GM12878 (cell line): ENCODE data around the gene ZNF81. TPM values are rescaled to one million over a fixed set of nuclear protein-coding genes. Genes with fewer than 3 reads are reported as not detected.

Experiments used
- ATAC-seq: fragments of 200-7000 bp; cut with Tn5 transposase; 3 replicates; pipeline ENCODE4 v1.9.1; 2020; ENCODE audit warnings: mild to moderate bottlenecking, moderate library complexity
- BruUV-seq: library from RNA; stranded (reverse); fragments of 400-500 nt; replicated peaks from 2 replicates; lab custom pipeline; 2021; lab: Mats Ljungman, UMichigan
- CTCF ChIA-PET: fragments of 300-600 bp; sonication (Branson Sonifier 250); formaldehyde crosslinking; extraction: SDS; loops from one replicate; lab custom pipeline; 2021; ENCODE audit warnings: inconsistent platforms; lab: Yijun Ruan, JAX
- POLR2A ChIA-PET: fragments of 350-600 bp; formaldehyde crosslinking; extraction: SDS; loops from one replicate; lab custom pipeline; 2021; ENCODE audit warnings: inconsistent platforms; lab: Charles Lee
- RAD21 ChIA-PET: fragments of 300-600 bp; sonication (Branson Sonifier 250); formaldehyde crosslinking; loops from one replicate; lab custom pipeline; 2023; ENCODE audit warnings: antibody characterized with exemption; ENCODE audit not compliant: unreplicated experiment; lab: Charles Lee
- SMC1A ChIA-PET: fragments of 300-600 bp; sonication (Branson Sonifier 250); formaldehyde crosslinking; loops from one replicate; lab custom pipeline; 2023; ENCODE audit not compliant: unreplicated experiment, uncharacterized antibody; lab: Charles Lee
- DNase-seq: peaks from one replicate; pipeline ENCODE4 v3.0.0-alpha.2; 2011; ENCODE audit warnings: low read depth, low spot score
- FAIRE-seq: peaks from 3 replicates; lab custom pipeline; 2011; peaks lifted over from hg19 to GRCh38; lab: Jason Lieb, UNC
- H2AFZ ChIP-seq: 2 replicates; pipeline ENCODE4 v1.6.0; 2011; ENCODE audit warnings: low read depth, low read length, control low read depth; ENCODE audit not compliant: control insufficient read depth
- H3K27ac ChIP-seq: 2 replicates; pipeline ENCODE4 v1.5.1; 2011; ENCODE audit warnings: control low read depth; ENCODE audit not compliant: control insufficient read depth, insufficient read depth
- H3K27me3 ChIP-seq, 2 experiments: replicated peaks in 1 of 2; 2 replicates each; pipeline versions ENCODE4 v1.6.0 to v1.6.1; 2011; ENCODE audit warnings: low read length in 1 of 2; ENCODE audit not compliant: control insufficient read depth in 2 of 2, insufficient read depth in 2 of 2
- H3K36me3 ChIP-seq, 2 experiments: 2 replicates each; pipeline ENCODE4 v1.5.1; 2011; ENCODE audit warnings: low read length in 1 of 2; ENCODE audit not compliant: control insufficient read depth in 2 of 2, insufficient read depth in 2 of 2
- H3K4me1 ChIP-seq: 2 replicates; pipeline ENCODE4 v1.6.1; 2011; ENCODE audit warnings: mild to moderate bottlenecking, low read length, moderate library complexity, mixed read lengths; ENCODE audit not compliant: control insufficient read depth, insufficient read depth
- H3K4me2 ChIP-seq: 2 replicates; pipeline ENCODE4 v1.6.0; 2011; ENCODE audit warnings: control low read depth; ENCODE audit not compliant: control insufficient read depth, insufficient read depth
- H3K4me3 ChIP-seq: fragments of 200-600 bp; sonication (generic); 2 replicates; pipeline ENCODE4 v1.5.1; 2016
- H3K79me2 ChIP-seq: 2 replicates; pipeline ENCODE4 v1.6.0; 2011; ENCODE audit warnings: low read length; ENCODE audit not compliant: control insufficient read depth, insufficient read depth
- H3K9ac ChIP-seq: 2 replicates; pipeline ENCODE4 v1.8.0; 2011; ENCODE audit warnings: low read length, control low read depth, mixed read lengths; ENCODE audit not compliant: control insufficient read depth, insufficient read depth
- H3K9me3 ChIP-seq: replicated peaks from 3 replicates; pipeline ENCODE4 v1.5.1; 2011; ENCODE audit warnings: mild to moderate bottlenecking, low read length; ENCODE audit not compliant: control insufficient read depth, insufficient read depth
- H4K20me1 ChIP-seq: 2 replicates; pipeline ENCODE4 v1.6.0; 2011; ENCODE audit not compliant: control insufficient read depth, insufficient read depth
- DPF2 ChIP-seq: fragments of 450-650 bp; IDR thresholded peaks from 2 replicates; pipeline ENCODE4 v1.6.1; 2017; ENCODE audit warnings: mild to moderate bottlenecking
- IKZF1 ChIP-seq: fragments of 450-650 bp; conservative IDR thresholded peaks from 2 replicates; pipeline ENCODE4 v1.6.1; 2017; ENCODE audit warnings: antibody characterized with exemption, mild to moderate bottlenecking
- JUND ChIP-seq: IDR thresholded peaks from 2 replicates; pipeline ENCODE4 v1.6.1; 2012; ENCODE audit warnings: low read depth, mild to moderate bottlenecking, low read length, improper control_type of control experiment, moderate library complexity
- NFIC ChIP-seq: IDR thresholded peaks from 2 replicates; pipeline ENCODE4 v1.6.1; 2012; ENCODE audit warnings: low read depth, mild to moderate bottlenecking, inconsistent platforms, low read length, moderate library complexity
- NR2C2 ChIP-seq: IDR thresholded peaks from 2 replicates; pipeline ENCODE4 v1.6.1; 2011; ENCODE audit warnings: borderline replicate concordance, low read depth; ENCODE audit not compliant: control insufficient read depth, insufficient read length
- NRF1 ChIP-seq: conservative IDR thresholded peaks from 2 replicates; pipeline ENCODE4 v1.6.1; 2011; ENCODE audit warnings: mild to moderate bottlenecking, low read depth, low read length, improper control_type of control experiment
- PAX5 ChIP-seq: IDR thresholded peaks from 2 replicates; pipeline ENCODE4 v1.6.1; 2011; ENCODE audit warnings: low read depth, low read length, borderline replicate concordance
- RB1 ChIP-seq: fragments of 450-650 bp; formaldehyde crosslinking; IDR thresholded peaks from 2 replicates; pipeline ENCODE4 v1.6.1; 2017; ENCODE audit warnings: mild to moderate bottlenecking, borderline replicate concordance
- RBBP5 ChIP-seq: fragments of 200-600 bp; sonication (generic); conservative IDR thresholded peaks from 2 replicates; pipeline ENCODE4 v1.6.1; 2016
- RCOR1 ChIP-seq: conservative IDR thresholded peaks from 2 replicates; pipeline ENCODE4 v1.6.1; 2012; ENCODE audit warnings: low read depth, low read length, improper control_type of control experiment
- SIX5 ChIP-seq: IDR thresholded peaks from 2 replicates; pipeline ENCODE4 v1.6.1; 2011; ENCODE audit warnings: mild to moderate bottlenecking, low read depth, low read length, moderate library complexity; ENCODE audit not compliant: severe bottlenecking
- SMAD1 ChIP-seq: fragments of 450-650 bp; IDR thresholded peaks from 2 replicates; pipeline ENCODE4 v1.6.1; 2018; ENCODE audit warnings: mild to moderate bottlenecking, low read depth; ENCODE audit not compliant: partially characterized antibody
- SMARCA5 ChIP-seq: fragments of 450-650 bp; IDR thresholded peaks from 2 replicates; pipeline ENCODE4 v1.6.1; 2017; ENCODE audit warnings: mild to moderate bottlenecking
- SMC3 ChIP-seq: IDR thresholded peaks from 2 replicates; pipeline ENCODE4 v1.6.1; 2011; ENCODE audit warnings: low read length, improper control_type of control experiment, borderline replicate concordance
- ZNF274 ChIP-seq: IDR thresholded peaks from one replicate; pipeline ENCODE4 v1.8.0; 2011; ENCODE audit not compliant: insufficient read length, insufficient read depth
- WGBS: methylation state at CpG from one replicate; pipeline ENCODE4 v1.1.6; 2016; ENCODE audit warnings: low lambda C conversion rate; ENCODE audit not compliant: insufficient replicate concordance, insufficient coverage; ENCODE audit errors: missing lambda C conversion rate; 5-methylcytosine and 5-hydroxymethylcytosine counted together
- in situ Hi-C: fragments of 300-500 bp; cut with MboI; formaldehyde crosslinking; loops from 9 replicates; pipeline ENCODE4 v1.14.3; 2018; ENCODE audit warnings: mixed read lengths
- intact Hi-C: fragments of 100-400 bp; cut with micrococcal nuclease; formaldehyde crosslinking; loops from one replicate; pipeline ENCODE4 v1.14.2; 2022; ENCODE audit not compliant: unreplicated experiment
- polyA plus RNA-seq, 11 experiments: library from polyadenylated mRNA; depleted of rRNA in 4 of 11; unstranded in 6 of 11; stranded (reverse) in 5 of 11; fragments of >200 nt; fragmentation: Nextera tagmentation in 4 of 11; fragmentation: Illumina TruSeq in 1 of 11; extraction: Ambion mirVana in 4 of 11; extraction: Trizol in 1 of 11; gene quantifications; 1 replicate in 1 of 11; 2 replicates in 10 of 11; pipeline versions ENCODE4 v1.2.1 to v1.2.3, GENCODE V29; 2011 to 2016; ENCODE audit warnings: inconsistent platforms in 2 of 11, missing spikeins in 2 of 11, low read depth in 1 of 11
- total RNA-seq, 4 experiments: library from RNA; depleted of rRNA in 3 of 4; stranded (reverse); fragments of >200 nt in 3 of 4; fragmentation: Illumina TruSeq in 1 of 4; extraction: Trizol in 1 of 4; gene quantifications; 2 replicates each; pipeline versions ENCODE4 v1.2.1 to v1.2.3, GENCODE V29; 2013 to 2021
- TF ChIP-seq, protein P1 (sequence below): fragments of 450-650 bp; formaldehyde crosslinking; IDR thresholded peaks from 2 replicates; pipeline ENCODE4 v1.4.0; 2022; ENCODE audit warnings: mild to moderate bottlenecking, moderate library complexity

The ZNF81 gene
- total and polyA plus RNA-seq, 10 of the 15 experiments (the other 5 are each of a cell fraction or from before 2014, with no cell fraction given): 3.4 to 7.2 (median 4.4) TPM

GRCh38 chrX:47877327-47877726, 40.6 kb downstream of the ZNF81 start:
- no peak for FAIRE-seq
- H3K4me2 ChIP-seq: no peak overlapping the region
- no peak overlapping the region for H3K4me3 ChIP-seq
- H4K20me1 ChIP-seq: no peaks in the 10 kb centered on the region
- ChIA-PET SMC1A (interaction anchor here (1.0 kb wide), 1 partner anchor 10 kb away, joined by 3 read pairs; no protein-coding TSS in a partner anchor), CTCF (no interaction called here), RAD21 (interaction anchor here (1.2 kb wide), 1 partner anchor 23 kb away, joined by 3 read pairs; no protein-coding TSS in a partner anchor), POLR2A (no interaction called here)
- in situ Hi-C loops: no loop called here
- peak; percentile 27; the same call in 1 of the 3 replicates for ATAC-seq
- H3K79me2 ChIP-seq: no peaks in the 10 kb centered on the region
- no peak overlapping the region for H3K9ac ChIP-seq
- H3K36me3 ChIP-seq: no peaks in the 10 kb centered on the region; a peak in 1 of 4 replicates
- intact Hi-C loops: no loop called here
- no peaks in the 10 kb centered on the region for H3K4me1 ChIP-seq
- DNase-seq: peak; percentile 9
- BruUV-seq: no TSS peak
- WGBS: 35% methylated on average over 6 of the region's 6 CpGs
- no peak overlapping the region for H2AFZ ChIP-seq
- no peaks in the 10 kb centered on the region for H3K27me3 ChIP-seq
- no peaks in the 10 kb centered on the region; the same call in 1 of the 3 replicates for H3K9me3 ChIP-seq
- TF ChIP-seq DPF2 (no peak), ZNF274 (no peak), NR2C2 (no peak), NFIC (no peak), SIX5 (no peak), SMAD1 (no peak), SMARCA5 (no peak), SMC3 (no peak), RB1 (no peak), RCOR1 (no peak), NRF1 (no peak), RBBP5 (no peak), JUND (no peak), PAX5 (no peak), IKZF1 (no peak)
- TF ChIP-seq, protein P1, sequence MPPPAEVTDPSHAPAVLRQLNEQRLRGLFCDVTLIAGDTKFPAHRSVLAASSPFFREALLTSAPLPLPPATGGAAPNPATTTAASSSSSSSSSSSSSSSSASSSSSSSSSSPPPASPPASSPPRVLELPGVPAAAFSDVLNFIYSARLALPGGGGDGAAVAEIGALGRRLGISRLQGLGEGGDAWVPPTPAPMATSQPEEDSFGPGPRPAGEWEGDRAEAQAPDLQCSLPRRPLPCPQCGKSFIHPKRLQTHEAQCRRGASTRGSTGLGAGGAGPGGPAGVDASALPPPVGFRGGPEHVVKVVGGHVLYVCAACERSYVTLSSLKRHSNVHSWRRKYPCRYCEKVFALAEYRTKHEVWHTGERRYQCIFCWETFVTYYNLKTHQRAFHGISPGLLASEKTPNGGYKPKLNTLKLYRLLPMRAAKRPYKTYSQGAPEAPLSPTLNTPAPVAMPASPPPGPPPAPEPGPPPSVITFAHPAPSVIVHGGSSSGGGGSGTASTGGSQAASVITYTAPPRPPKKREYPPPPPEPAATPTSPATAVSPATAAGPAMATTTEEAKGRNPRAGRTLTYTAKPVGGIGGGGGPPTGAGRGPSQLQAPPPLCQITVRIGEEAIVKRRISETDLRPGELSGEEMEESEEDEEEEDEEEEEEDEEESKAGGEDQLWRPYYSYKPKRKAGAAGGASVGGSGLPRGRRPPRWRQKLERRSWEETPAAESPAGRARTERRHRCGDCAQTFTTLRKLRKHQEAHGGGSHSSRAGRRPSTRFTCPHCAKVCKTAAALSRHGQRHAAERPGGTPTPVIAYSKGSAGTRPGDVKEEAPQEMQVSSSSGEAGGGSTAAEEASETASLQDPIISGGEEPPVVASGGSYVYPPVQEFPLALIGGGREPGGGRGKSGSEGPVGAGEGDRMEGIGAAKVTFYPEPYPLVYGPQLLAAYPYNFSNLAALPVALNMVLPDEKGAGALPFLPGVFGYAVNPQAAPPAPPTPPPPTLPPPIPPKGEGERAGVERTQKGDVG (CRISPR knock-in tag): no peak
- H3K27ac ChIP-seq: no peak overlapping the region
